GM19240 (cell line): ENCODE data around the gene WASF1.
"Not testable (repeated sequence)": the region's sequence is repeated elsewhere in the genome, so short reads cannot be mapped to it uniquely, and the experiment has no call there.

Experiments used
- DNase-seq: peaks from one replicate; pipeline ENCODE4 v3.0.0; 2011; ENCODE audit warnings: low spot score; ENCODE audit not compliant: insufficient read length

WASF1 gene

DNA sequence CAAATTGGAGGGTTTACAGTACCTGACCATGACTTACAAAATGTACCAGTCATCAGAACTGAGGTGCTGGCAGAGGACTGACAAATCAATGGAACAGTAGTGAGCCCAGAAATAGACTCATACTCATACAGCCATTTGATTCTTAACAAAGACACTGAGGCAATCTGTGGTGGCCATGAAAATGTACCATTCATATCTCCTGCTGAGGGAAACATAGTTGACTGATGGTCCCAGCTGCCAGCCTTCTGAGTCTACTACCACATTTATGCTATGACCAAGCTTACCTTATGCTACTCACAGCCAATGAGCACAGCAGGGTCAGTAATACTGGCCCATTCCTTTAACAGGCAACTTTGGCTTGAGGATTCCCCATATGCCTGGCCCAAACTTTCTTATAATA lies 88.6 kb downstream of the WASF1 start:
- no peak for DNase-seq

GRCh38 chr6:110089323-110089722 lies 90.1 kb downstream of the WASF1 start:
- no peak for DNase-seq

GRCh38 chr6:110085285-110085684 lies 94.2 kb downstream of the WASF1 start:
- DNase-seq: no peak

- DNase-seq: no peak
These were observed 95.4 kb downstream of the WASF1 start for GRCh38 chr6:110083875-110084585.

GRCh38 chr6:110075406-110075805 lies 104.1 kb downstream of the WASF1 start:
- DNase-seq: no peak

DNA sequence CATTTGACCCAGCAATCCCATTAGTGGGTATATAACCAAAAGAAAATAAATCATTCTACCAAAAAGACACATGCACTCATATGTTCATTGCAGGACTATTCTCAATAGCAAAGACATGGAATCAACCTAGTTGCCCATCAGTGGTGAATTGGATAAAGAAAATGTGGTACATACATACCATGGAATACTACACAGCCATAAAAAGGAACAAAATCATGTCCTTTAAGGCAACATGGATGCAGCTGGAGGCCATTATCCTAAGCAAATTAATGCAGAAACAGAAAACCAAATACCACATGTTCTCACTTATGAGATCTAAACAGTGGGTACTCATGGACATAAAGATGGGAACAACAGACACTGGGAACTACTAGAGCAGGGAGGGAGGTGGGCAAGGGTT lies 106.0 kb downstream of the WASF1 start:
- DNase-seq: not testable (repeated sequence)

- no peak for DNase-seq
These were observed 110.9 kb downstream of the WASF1 start for GRCh38 chr6:110068592-110068967.

- DNase-seq: no peak
These were observed 111.5 kb downstream of the WASF1 start for GRCh38 chr6:110067837-110068591.

- no peak for DNase-seq
These were observed 114.5 kb downstream of the WASF1 start for GRCh38 chr6:110064744-110065524.

DNA sequence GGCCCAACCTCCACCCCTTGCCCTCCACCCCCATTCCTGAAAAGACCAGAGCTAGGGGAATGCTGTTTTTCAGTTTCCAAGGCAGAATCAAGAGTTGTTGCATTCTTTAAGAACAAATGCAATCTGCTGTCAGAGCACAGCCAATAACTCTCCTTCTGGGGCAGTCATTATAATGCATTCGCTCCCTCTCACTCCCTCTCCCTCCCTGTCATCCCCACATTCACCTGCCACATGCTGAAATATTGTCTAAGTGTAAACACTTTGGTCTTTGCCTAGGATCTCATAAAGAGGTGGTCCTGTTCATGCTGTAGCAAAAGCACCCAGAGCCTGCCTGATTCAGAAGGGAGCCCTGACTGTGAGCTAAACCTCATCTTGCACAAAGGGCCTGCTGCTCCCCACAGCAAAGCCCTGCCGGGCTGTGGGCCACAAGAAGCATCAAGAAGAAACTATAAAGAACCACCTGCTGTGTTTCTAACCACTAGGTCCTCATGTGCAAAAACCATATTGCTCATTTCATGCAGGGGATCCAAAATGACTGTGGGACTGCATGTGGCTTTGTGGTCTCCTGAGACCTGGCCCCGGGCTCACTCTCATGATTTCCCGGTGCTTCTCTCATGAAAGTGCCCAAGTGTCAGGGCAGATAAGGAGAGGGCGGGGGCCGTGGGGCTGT lies 115.7 kb downstream of the WASF1 start:
- DNase-seq: no peak

GRCh38 chr6:110055387-110055735 lies 124.1 kb downstream of the WASF1 start:
- DNase-seq: no peak

DNA sequence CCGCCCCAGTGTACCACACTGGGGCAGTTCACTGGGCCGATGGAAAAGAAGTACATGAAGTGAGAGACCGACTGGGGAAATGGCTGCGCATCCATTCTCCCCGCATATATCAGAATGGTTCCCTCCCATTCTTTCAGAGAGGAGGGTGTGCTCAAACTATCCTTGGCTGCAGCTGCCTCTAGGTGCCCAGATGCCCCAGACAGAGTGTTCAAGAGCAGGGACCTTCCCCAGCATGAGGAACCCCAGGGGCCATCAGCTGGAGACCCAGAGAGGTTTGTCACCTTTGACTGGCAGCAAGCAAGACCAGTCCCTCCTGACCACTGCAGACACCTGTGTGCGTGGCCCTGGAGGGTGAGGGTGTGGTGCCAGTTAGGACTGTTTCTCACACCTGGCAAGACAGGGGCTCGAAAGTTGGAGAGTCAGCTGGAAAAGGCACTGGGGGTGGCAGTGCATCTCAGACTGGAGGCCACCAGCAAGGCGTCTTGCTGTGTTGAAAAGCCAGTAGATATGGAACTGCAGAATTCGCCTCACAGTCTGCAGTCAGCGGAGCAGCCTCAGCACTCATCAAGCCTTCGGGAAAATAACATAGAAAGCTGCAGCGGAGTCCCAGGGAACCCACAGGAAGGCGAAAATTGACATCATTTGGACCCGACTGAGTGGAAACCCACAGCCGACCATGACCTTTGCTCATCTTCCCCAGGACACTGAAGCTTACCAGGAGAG lies 124.6 kb downstream of the WASF1 start:
- no peak for DNase-seq

- no peak for DNase-seq
These were observed 125.9 kb downstream of the WASF1 start for GRCh38 chr6:110053395-110054240.

DNA sequence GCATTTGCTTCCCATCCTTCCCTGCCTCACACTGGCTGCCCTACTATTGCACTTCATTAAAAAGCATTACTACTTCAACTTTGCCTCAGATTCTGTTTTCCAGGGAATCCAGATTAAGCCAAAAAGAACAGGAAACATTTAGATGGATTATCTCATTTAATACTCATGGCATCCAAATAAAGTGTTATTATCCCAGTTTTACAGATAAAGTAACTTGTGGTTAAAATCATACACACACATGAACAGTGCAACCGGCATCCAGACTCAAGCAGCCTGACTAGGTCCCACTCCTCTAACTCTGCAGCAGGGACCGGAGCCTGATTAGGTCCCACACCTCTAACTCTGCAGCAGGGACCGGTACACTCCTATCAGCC lies 129.0 kb downstream of the WASF1 start:
- no peak for DNase-seq
